HCT116 (cell line): ENCODE results near the gene GRIK2. TPM values are rescaled to one million over a fixed set of nuclear protein-coding genes. Genes with fewer than 3 reads are reported as not detected.

Experiments
- ATAC-seq: fragments of 200-7000 bp; cut with Tn5 transposase; 2 replicates; pipeline ENCODE4 v1.9.1; 2020; ENCODE audit warnings: mild to moderate bottlenecking, moderate library complexity
- BruUV-seq: library from RNA; stranded (reverse); fragments of 400-500 nt; replicated peaks from 2 replicates; lab custom pipeline; 2021; lab: Mats Ljungman, UMichigan
- CTCF ChIA-PET: fragments of 300-600 bp; sonication (Branson Sonifier 250); formaldehyde crosslinking; loops from one replicate; lab custom pipeline; 2021; ENCODE audit warnings: antibody characterized with exemption; lab: Charles Lee
- POLR2A ChIA-PET: fragments of 300-600, 350-600 bp; sonication (Branson Sonifier 250); formaldehyde crosslinking; loops from one replicate; lab custom pipeline; 2021; ENCODE audit warnings: antibody characterized with exemption; lab: Charles Lee
- RAD21 ChIA-PET, 2 experiments: fragments of 300-600 bp; sonication (Branson Sonifier 250); formaldehyde crosslinking; loops; one replicate each; lab custom pipeline; 2023; ENCODE audit warnings: low total read pairs in 2 of 2; ENCODE audit not compliant: uncharacterized antibody in 2 of 2, unreplicated experiment in 2 of 2, low non-redundant PET in 1 of 2; lab: Charles Lee
- DNase-seq: peaks from one replicate; pipeline ENCODE4 v3.0.0-alpha.2; 2010; ENCODE audit warnings: low read depth, low spot score
- H2AFZ ChIP-seq: fragments of 200-600 bp; shearing (Covaris generic), sonication (generic); 2 replicates; pipeline ENCODE4 v1.6.1; 2017; ENCODE audit warnings: low read depth, mixed run types, mixed read lengths, antibody characterized with exemption, low read length; ENCODE audit not compliant: poor library complexity, severe bottlenecking
- H3K27ac ChIP-seq: 2 replicates; pipeline ENCODE4 v1.5.1; 2012; ENCODE audit warnings: low read depth, low read length
- H3K27me3 ChIP-seq: fragments of 200-600 bp; sonication (generic); 2 replicates; pipeline ENCODE4 v1.6.1; 2016; ENCODE audit warnings: mixed run types, low read length, mixed read lengths; ENCODE audit not compliant: insufficient read depth
- H3K36me3 ChIP-seq, 2 experiments: fragments of 200-500 bp in 1 of 2; fragments of 200-600 bp in 1 of 2; sonication (Bioruptor generic) in 1 of 2; sonication (generic) in 1 of 2; 2 replicates each; pipeline versions ENCODE4 v1.5.1 to v1.6.1; 2014 to 2016; ENCODE audit warnings: low read length in 2 of 2, inconsistent platforms in 1 of 2, mixed read lengths in 1 of 2, mixed run types in 1 of 2; ENCODE audit not compliant: insufficient read depth in 2 of 2, control insufficient read depth in 1 of 2
- H3K4me1 ChIP-seq, 2 experiments: fragments of 200-600 bp in 1 of 2; sonication (generic) in 1 of 2; 2 replicates each; pipeline versions ENCODE4 v1.5.1 to v1.6.1; 2012 to 2017; ENCODE audit warnings: low read length in 2 of 2, inconsistent platforms in 1 of 2, mild to moderate bottlenecking in 1 of 2, mixed read lengths in 1 of 2, mixed run types in 1 of 2, moderate library complexity in 1 of 2; ENCODE audit not compliant: insufficient read depth in 2 of 2, control insufficient read depth in 1 of 2
- H3K4me2 ChIP-seq: fragments of 200-600 bp; sonication (generic); 2 replicates; pipeline ENCODE4 v1.6.1; 2017; ENCODE audit warnings: mixed run types, low read length, mixed read lengths
- H3K4me3 ChIP-seq, 2 experiments: fragments of 200-600 bp in 1 of 2; sonication (generic) in 1 of 2; replicated peaks in 1 of 2; 2 replicates each; pipeline ENCODE4 v1.5.1; 2011 to 2016; ENCODE audit warnings: low read length in 2 of 2, control low read depth in 1 of 2, low read depth in 1 of 2, mild to moderate bottlenecking in 1 of 2, mixed read lengths in 1 of 2, mixed run types in 1 of 2
- H3K79me2 ChIP-seq: fragments of 200-600 bp; sonication (generic); 2 replicates; pipeline ENCODE4 v1.6.1; 2017; ENCODE audit warnings: mild to moderate bottlenecking, mixed run types, low read length, moderate library complexity, mixed read lengths; ENCODE audit not compliant: insufficient read depth
- H3K9ac ChIP-seq: fragments of 200-600 bp; sonication (generic); 2 replicates; pipeline ENCODE4 v1.6.1; 2016; ENCODE audit warnings: low read length, mixed read lengths
- H3K9me2 ChIP-seq: fragments of 200-600 bp; sonication (generic), shearing (Covaris generic); 2 replicates; pipeline ENCODE4 v1.6.1; 2017; ENCODE audit warnings: mixed run types, mild to moderate bottlenecking, moderate library complexity; ENCODE audit not compliant: insufficient read depth
- H3K9me3 ChIP-seq, 2 experiments: fragments of 200-500 bp in 1 of 2; fragments of 200-600 bp in 1 of 2; sonication (Bioruptor generic) in 1 of 2; sonication (generic) in 1 of 2; 2 replicates each; pipeline ENCODE4 v1.6.1; 2014 to 2017; ENCODE audit warnings: low read length in 2 of 2, mixed read lengths in 2 of 2, inconsistent platforms in 1 of 2, low read depth in 1 of 2, mild to moderate bottlenecking in 1 of 2, mixed run types in 1 of 2, moderate library complexity in 1 of 2; ENCODE audit not compliant: control insufficient read depth in 1 of 2, insufficient read depth in 1 of 2
- H4K20me1 ChIP-seq: fragments of 200-600 bp; sonication (generic), shearing (Covaris generic); 2 replicates; pipeline ENCODE4 v1.6.1; 2017; ENCODE audit warnings: mixed run types, mild to moderate bottlenecking, moderate library complexity; ENCODE audit not compliant: insufficient read depth
- POLR2A ChIP-seq: IDR thresholded peaks from 2 replicates; pipeline ENCODE4 v1.7.0; 2011; ENCODE audit warnings: borderline replicate concordance; ENCODE audit not compliant: insufficient read depth, insufficient read length; ENCODE audit errors: extremely low read depth
- intact Hi-C: fragments of 100-400 bp; cut with micrococcal nuclease; formaldehyde crosslinking; loops from 2 replicates; pipeline ENCODE4 v1.10.0; 2022
- total RNA-seq: library from RNA; stranded (reverse); gene quantifications from one replicate; pipeline ENCODE4 v1.2.1, GENCODE V29; 2021; ENCODE audit not compliant: unreplicated experiment
- TF ChIP-seq, protein P1 (sequence below): IDR thresholded peaks from 2 replicates; pipeline ENCODE4 v1.6.1; 2011; ENCODE audit warnings: mild to moderate bottlenecking, low read length, moderate library complexity; ENCODE audit not compliant: insufficient replicate concordance; ENCODE audit errors: extremely low read depth
- TF ChIP-seq, protein P2 (sequence below): IDR thresholded peaks from 2 replicates; pipeline ENCODE4 v1.6.1; 2012; ENCODE audit warnings: low read depth

The GRIK2 gene
- total RNA-seq, 1 experiment from 2014 or later = 0.64 TPM

DNA sequence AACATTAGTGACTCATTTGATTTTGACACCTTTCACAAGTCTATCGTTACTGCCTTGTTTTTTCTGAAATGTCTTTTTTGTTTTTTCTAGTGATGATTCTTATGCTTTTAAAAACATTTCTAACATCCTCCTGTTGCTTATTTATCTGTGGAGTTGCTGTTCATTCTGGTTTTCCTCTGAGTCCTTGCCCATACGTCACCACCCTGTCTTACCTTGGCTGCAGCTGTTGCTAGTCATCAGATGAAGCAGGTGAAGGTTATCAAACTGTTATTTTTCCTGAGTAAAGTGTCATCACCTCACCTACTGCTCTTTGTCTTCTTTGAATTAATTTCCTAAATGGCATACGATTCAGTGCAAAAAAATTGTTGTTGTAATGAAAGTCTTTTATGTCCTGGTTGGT is 376.6 kb downstream of the GRIK2 start:
- no TSS peak for BruUV-seq
- no peak overlapping the region for H3K9ac ChIP-seq
- H3K27me3 ChIP-seq = no peaks in the 10 kb centered on the region
- no peak overlapping the region for H3K27ac ChIP-seq
- no peaks in the 10 kb centered on the region for H3K9me3 ChIP-seq
- no peaks in the 10 kb centered on the region for H3K4me1 ChIP-seq
- no peaks in the 10 kb centered on the region for H3K79me2 ChIP-seq
- ChIA-PET RAD21 (no interaction called here), POLR2A (no interaction called here), CTCF (no interaction called here)
- H3K36me3 ChIP-seq = no peaks in the 10 kb centered on the region
- DNase-seq = no peak
- H3K4me3 ChIP-seq = no peak overlapping the region
- TF ChIP-seq, protein P1, sequence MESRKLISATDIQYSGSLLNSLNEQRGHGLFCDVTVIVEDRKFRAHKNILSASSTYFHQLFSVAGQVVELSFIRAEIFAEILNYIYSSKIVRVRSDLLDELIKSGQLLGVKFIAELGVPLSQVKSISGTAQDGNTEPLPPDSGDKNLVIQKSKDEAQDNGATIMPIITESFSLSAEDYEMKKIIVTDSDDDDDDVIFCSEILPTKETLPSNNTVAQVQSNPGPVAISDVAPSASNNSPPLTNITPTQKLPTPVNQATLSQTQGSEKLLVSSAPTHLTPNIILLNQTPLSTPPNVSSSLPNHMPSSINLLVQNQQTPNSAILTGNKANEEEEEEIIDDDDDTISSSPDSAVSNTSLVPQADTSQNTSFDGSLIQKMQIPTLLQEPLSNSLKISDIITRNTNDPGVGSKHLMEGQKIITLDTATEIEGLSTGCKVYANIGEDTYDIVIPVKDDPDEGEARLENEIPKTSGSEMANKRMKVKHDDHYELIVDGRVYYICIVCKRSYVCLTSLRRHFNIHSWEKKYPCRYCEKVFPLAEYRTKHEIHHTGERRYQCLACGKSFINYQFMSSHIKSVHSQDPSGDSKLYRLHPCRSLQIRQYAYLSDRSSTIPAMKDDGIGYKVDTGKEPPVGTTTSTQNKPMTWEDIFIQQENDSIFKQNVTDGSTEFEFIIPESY = no peak
- no peak for TF ChIP-seq POLR2A
- TF ChIP-seq, protein P2, sequence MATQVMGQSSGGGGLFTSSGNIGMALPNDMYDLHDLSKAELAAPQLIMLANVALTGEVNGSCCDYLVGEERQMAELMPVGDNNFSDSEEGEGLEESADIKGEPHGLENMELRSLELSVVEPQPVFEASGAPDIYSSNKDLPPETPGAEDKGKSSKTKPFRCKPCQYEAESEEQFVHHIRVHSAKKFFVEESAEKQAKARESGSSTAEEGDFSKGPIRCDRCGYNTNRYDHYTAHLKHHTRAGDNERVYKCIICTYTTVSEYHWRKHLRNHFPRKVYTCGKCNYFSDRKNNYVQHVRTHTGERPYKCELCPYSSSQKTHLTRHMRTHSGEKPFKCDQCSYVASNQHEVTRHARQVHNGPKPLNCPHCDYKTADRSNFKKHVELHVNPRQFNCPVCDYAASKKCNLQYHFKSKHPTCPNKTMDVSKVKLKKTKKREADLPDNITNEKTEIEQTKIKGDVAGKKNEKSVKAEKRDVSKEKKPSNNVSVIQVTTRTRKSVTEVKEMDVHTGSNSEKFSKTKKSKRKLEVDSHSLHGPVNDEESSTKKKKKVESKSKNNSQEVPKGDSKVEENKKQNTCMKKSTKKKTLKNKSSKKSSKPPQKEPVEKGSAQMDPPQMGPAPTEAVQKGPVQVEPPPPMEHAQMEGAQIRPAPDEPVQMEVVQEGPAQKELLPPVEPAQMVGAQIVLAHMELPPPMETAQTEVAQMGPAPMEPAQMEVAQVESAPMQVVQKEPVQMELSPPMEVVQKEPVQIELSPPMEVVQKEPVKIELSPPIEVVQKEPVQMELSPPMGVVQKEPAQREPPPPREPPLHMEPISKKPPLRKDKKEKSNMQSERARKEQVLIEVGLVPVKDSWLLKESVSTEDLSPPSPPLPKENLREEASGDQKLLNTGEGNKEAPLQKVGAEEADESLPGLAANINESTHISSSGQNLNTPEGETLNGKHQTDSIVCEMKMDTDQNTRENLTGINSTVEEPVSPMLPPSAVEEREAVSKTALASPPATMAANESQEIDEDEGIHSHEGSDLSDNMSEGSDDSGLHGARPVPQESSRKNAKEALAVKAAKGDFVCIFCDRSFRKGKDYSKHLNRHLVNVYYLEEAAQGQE = no peak
- H3K4me2 ChIP-seq = no peak overlapping the region
- intact Hi-C loops = loop anchor here (10.0 kb wide), 1 partner anchor 375 kb away; the partner anchor contains the start of gene GRIK2
- no peak for ATAC-seq
- no peak overlapping the region for H2AFZ ChIP-seq
- H4K20me1 ChIP-seq = no peaks in the 10 kb centered on the region
- H3K9me2 ChIP-seq = 0 out of 2 replicates have a peak, but pooled peaks cover 3% of the 10 kb centered on the region
